Neural cell (in vitro differentiated cells): ENCODE measurements around the gene RNU6-9. TPM values are rescaled to one million over a fixed set of nuclear protein-coding genes. Genes with fewer than 3 reads are reported as not detected.

Experiments used
- H2AFZ ChIP-seq: fragments of 200-600, 300-800 bp; sonication (generic), shearing (Covaris generic); 2 replicates; pipeline ENCODE4 v1.6.0; 2014; ENCODE audit warnings: low read depth, mild to moderate bottlenecking, antibody characterized with exemption, low read length, moderate library complexity
- H3F3A ChIP-seq: fragments of 200-600 bp; shearing (Covaris generic); 2 replicates; pipeline ENCODE4 v1.6.1; 2016; ENCODE audit warnings: mild to moderate bottlenecking, moderate library complexity, mixed read lengths, antibody characterized with exemption, low read length; ENCODE audit not compliant: insufficient read depth, poor library complexity, severe bottlenecking
- H3K27ac ChIP-seq: fragments of 200-600, 300-800 bp; sonication (generic), shearing (Covaris generic); 2 replicates; pipeline ENCODE4 v1.5.1; 2014; ENCODE audit warnings: mild to moderate bottlenecking, low read length, moderate library complexity
- H3K27me3 ChIP-seq: fragments of 300-800, 200-600 bp; sonication (generic), shearing (Covaris generic); 2 replicates; pipeline ENCODE4 v1.6.0; 2014; ENCODE audit warnings: mild to moderate bottlenecking, low read depth, low read length, moderate library complexity; ENCODE audit not compliant: insufficient read depth
- H3K36me3 ChIP-seq: fragments of 300-800, 200-600 bp; sonication (generic), shearing (Covaris generic); 2 replicates; pipeline ENCODE4 v1.5.1; 2014; ENCODE audit warnings: mild to moderate bottlenecking, antibody characterized with exemption, low read length, moderate library complexity; ENCODE audit not compliant: insufficient read depth
- H3K4me2 ChIP-seq: fragments of 300-800, 200-600 bp; sonication (generic), shearing (Covaris generic); 2 replicates; pipeline ENCODE4 v1.6.0; 2014; ENCODE audit warnings: mild to moderate bottlenecking, low read length
- H3K4me3 ChIP-seq: fragments of 300-800, 200-600 bp; sonication (generic), shearing (Covaris generic); 2 replicates; pipeline ENCODE4 v1.5.1; 2014; ENCODE audit warnings: mild to moderate bottlenecking, low read length, moderate library complexity
- H3K79me2 ChIP-seq: fragments of 200-600 bp; shearing (Covaris generic); replicated peaks from 2 replicates; pipeline ENCODE4 v1.6.0; 2014; ENCODE audit warnings: mild to moderate bottlenecking, low read length, moderate library complexity; ENCODE audit not compliant: insufficient read depth
- H3K9ac ChIP-seq: fragments of 300-800, 200-600 bp; sonication (generic), shearing (Covaris generic); 2 replicates; pipeline ENCODE4 v1.6.1; 2016; ENCODE audit warnings: mild to moderate bottlenecking, low read length, mixed read lengths
- H3K9me2 ChIP-seq: fragments of 200-600 bp; shearing (Covaris generic); 2 replicates; pipeline ENCODE4 v1.6.1; 2016; ENCODE audit warnings: mild to moderate bottlenecking, low read length, mixed read lengths; ENCODE audit not compliant: insufficient read depth
- H3K9me3 ChIP-seq: fragments of 200-600, 300-800 bp; sonication (generic), shearing (Covaris generic); 2 replicates; pipeline ENCODE4 v1.6.1; 2016; ENCODE audit warnings: mild to moderate bottlenecking, mixed run types, low read length, moderate library complexity, mixed read lengths
- H4K20me1 ChIP-seq: fragments of 200-600 bp; shearing (Covaris generic); 2 replicates; pipeline ENCODE4 v1.6.1; 2016; ENCODE audit warnings: mild to moderate bottlenecking, mixed run types; ENCODE audit not compliant: insufficient read depth
- EP300 ChIP-seq: fragments of 450-650 bp; conservative IDR thresholded peaks from 2 replicates; pipeline ENCODE4 v1.6.1; 2014; ENCODE audit warnings: antibody characterized with exemption, mild to moderate bottlenecking, moderate library complexity; ENCODE audit not compliant: poor library complexity, severe bottlenecking
- EZH2 ChIP-seq: fragments of 200-600, 300-800 bp; shearing (Covaris generic), sonication (generic); IDR thresholded peaks from 2 replicates; pipeline ENCODE4 v1.6.1; 2014; ENCODE audit warnings: antibody characterized with exemption, low read length, borderline replicate concordance, mild to moderate bottlenecking; ENCODE audit not compliant: insufficient read depth, poor library complexity, severe bottlenecking
- MXI1 ChIP-seq: fragments of 450-650 bp; conservative IDR thresholded peaks from 2 replicates; pipeline ENCODE4 v1.6.1; 2014; ENCODE audit warnings: antibody characterized with exemption, mild to moderate bottlenecking; ENCODE audit not compliant: poor library complexity, severe bottlenecking
- POLR2AphosphoS5 ChIP-seq: IDR thresholded peaks from 2 replicates; pipeline ENCODE4 v1.6.1; 2012
- RAD21 ChIP-seq: fragments of 450-650 bp; conservative IDR thresholded peaks from 2 replicates; pipeline ENCODE4 v1.6.1; 2014; ENCODE audit warnings: antibody characterized with exemption, mild to moderate bottlenecking, moderate library complexity
- SMC3 ChIP-seq: fragments of 450-650 bp; conservative IDR thresholded peaks from 2 replicates; pipeline ENCODE4 v1.6.1; 2014; ENCODE audit warnings: antibody characterized with exemption, mild to moderate bottlenecking, moderate library complexity; ENCODE audit not compliant: poor library complexity
- TAF1 ChIP-seq: IDR thresholded peaks from 2 replicates; pipeline ENCODE4 v1.6.1; 2012; ENCODE audit warnings: low read depth
- polyA plus RNA-seq: library from polyadenylated mRNA; depleted of rRNA; stranded (reverse); fragments of >200 nt; gene quantifications from 2 replicates; pipeline ENCODE4 v1.2.3, GENCODE V29; 2014
- TF ChIP-seq, protein P1 (sequence below): IDR thresholded peaks from 2 replicates; pipeline ENCODE4 v1.6.1; 2012; ENCODE audit warnings: borderline replicate concordance
- TF ChIP-seq, protein P2 (sequence below): fragments of 450-650 bp; IDR thresholded peaks from 2 replicates; pipeline ENCODE4 v1.5.1; 2014; ENCODE audit warnings: antibody characterized with exemption, mild to moderate bottlenecking, moderate library complexity; ENCODE audit not compliant: poor library complexity, severe bottlenecking

The RNU6-9 gene
- polyA plus RNA-seq, 1 donor from 2014 or later: not detected

DNA sequence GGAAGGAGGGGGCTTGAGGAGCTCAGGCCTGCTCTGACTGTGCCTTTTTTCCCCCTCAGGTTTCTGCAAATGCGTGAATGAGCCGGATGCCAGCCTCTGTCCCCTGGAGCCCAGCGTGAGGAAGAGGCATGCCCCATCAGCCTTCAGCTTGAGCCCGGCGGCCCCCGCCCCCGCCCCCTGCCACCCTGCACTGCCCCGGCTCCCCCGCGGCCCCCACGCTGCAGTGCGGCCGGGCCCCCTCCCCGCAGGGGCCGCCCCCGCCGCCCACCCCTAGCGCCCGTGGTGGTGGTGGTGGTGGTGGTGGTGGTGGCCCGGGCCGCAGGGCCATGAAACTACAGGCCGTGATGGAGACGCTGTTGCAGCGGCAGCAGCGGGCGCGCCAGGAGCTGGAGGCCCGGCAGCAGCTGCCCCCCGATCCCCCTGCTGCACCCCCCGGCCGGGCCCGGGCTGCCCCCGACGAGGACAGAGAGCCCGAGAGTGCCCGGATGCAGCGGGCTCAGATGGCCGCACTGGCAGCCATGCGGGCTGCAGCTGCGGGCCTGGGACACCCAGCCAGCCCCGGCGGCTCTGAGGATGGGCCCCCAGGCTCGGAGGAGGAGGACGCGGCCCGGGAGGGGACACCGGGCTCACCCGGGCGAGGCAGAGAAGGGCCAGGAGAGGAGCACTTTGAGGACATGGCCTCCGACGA lies 36.1 kb downstream of the RNU6-9 start:
- Histone ChIP-seq H3K27me3 (no peaks in the 10 kb centered on the region), H4K20me1 (no peaks in the 10 kb centered on the region), H3K79me2 (peaks cover 11% of the 10 kb centered on the region), H2AFZ (no peak overlapping the region), H3F3A (no peaks in the 10 kb centered on the region), H3K9me2 (no peaks in the 10 kb centered on the region), H3K4me3 (no peak overlapping the region), H3K9me3 (no peaks in the 10 kb centered on the region), H3K27ac (no peak overlapping the region), H3K36me3 (no peaks in the 10 kb centered on the region), H3K4me2 (no peak overlapping the region), H3K9ac (no peak overlapping the region)
- TF ChIP-seq EP300 (no peak), TAF1 (no peak)
- TF ChIP-seq, protein P1, sequence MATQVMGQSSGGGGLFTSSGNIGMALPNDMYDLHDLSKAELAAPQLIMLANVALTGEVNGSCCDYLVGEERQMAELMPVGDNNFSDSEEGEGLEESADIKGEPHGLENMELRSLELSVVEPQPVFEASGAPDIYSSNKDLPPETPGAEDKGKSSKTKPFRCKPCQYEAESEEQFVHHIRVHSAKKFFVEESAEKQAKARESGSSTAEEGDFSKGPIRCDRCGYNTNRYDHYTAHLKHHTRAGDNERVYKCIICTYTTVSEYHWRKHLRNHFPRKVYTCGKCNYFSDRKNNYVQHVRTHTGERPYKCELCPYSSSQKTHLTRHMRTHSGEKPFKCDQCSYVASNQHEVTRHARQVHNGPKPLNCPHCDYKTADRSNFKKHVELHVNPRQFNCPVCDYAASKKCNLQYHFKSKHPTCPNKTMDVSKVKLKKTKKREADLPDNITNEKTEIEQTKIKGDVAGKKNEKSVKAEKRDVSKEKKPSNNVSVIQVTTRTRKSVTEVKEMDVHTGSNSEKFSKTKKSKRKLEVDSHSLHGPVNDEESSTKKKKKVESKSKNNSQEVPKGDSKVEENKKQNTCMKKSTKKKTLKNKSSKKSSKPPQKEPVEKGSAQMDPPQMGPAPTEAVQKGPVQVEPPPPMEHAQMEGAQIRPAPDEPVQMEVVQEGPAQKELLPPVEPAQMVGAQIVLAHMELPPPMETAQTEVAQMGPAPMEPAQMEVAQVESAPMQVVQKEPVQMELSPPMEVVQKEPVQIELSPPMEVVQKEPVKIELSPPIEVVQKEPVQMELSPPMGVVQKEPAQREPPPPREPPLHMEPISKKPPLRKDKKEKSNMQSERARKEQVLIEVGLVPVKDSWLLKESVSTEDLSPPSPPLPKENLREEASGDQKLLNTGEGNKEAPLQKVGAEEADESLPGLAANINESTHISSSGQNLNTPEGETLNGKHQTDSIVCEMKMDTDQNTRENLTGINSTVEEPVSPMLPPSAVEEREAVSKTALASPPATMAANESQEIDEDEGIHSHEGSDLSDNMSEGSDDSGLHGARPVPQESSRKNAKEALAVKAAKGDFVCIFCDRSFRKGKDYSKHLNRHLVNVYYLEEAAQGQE: no peak

DNA sequence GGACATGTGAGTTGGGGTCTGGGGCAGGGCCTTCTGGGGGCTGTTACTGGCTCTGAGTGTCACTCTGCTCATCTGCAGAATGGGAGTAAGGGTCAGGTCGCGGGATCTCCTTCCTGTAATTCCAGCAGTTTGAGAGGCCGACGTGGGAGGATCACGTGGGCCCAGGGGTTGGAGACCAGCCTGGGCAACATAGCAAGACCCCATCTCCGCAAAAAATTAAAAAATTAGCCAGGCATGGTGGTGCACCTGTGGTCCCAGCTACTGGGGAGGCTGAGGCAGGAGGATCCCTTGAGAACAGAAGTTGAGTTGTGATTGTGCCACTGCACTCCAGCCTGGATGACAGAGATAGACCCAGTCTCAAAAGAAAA lies 36.6 kb downstream of the RNU6-9 start:
- H3K9ac ChIP-seq: no peak overlapping the region
- no peaks in the 10 kb centered on the region for H4K20me1 ChIP-seq
- no peak overlapping the region for H3K4me2 ChIP-seq
- H3K27ac ChIP-seq: no peak overlapping the region
- H2AFZ ChIP-seq: no peak overlapping the region
- H3K9me2 ChIP-seq: no peaks in the 10 kb centered on the region
- H3K27me3 ChIP-seq: no peaks in the 10 kb centered on the region
- H3F3A ChIP-seq: no peaks in the 10 kb centered on the region
- no peaks in the 10 kb centered on the region for H3K9me3 ChIP-seq
- TF ChIP-seq EP300 (no peak), TAF1 (no peak), SMC3 (no peak), MXI1 (no peak), POLR2AphosphoS5 (no peak), EZH2 (no peak), RAD21 (no peak)
- TF ChIP-seq, protein P2, sequence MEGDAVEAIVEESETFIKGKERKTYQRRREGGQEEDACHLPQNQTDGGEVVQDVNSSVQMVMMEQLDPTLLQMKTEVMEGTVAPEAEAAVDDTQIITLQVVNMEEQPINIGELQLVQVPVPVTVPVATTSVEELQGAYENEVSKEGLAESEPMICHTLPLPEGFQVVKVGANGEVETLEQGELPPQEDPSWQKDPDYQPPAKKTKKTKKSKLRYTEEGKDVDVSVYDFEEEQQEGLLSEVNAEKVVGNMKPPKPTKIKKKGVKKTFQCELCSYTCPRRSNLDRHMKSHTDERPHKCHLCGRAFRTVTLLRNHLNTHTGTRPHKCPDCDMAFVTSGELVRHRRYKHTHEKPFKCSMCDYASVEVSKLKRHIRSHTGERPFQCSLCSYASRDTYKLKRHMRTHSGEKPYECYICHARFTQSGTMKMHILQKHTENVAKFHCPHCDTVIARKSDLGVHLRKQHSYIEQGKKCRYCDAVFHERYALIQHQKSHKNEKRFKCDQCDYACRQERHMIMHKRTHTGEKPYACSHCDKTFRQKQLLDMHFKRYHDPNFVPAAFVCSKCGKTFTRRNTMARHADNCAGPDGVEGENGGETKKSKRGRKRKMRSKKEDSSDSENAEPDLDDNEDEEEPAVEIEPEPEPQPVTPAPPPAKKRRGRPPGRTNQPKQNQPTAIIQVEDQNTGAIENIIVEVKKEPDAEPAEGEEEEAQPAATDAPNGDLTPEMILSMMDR: no peak
- TF ChIP-seq, protein P1: no peak
- peaks cover 11% of the 10 kb centered on the region for H3K79me2 ChIP-seq
- no peaks in the 10 kb centered on the region for H3K36me3 ChIP-seq
- no peak overlapping the region for H3K4me3 ChIP-seq
